K562 (cell line): Measurements from ENCODE around the gene FIZ1. TPM values are rescaled to one million over a fixed set of nuclear protein-coding genes. Genes with fewer than 3 reads are reported as not detected.

Experiments
- CBFB ChIP-seq: sonication (generic); formaldehyde crosslinking; IDR thresholded peaks from 2 replicates; pipeline ENCODE4 v1.4.0; 2020; ENCODE audit warnings: mild to moderate bottlenecking, missing genetic modification reagents
- CEBPG ChIP-seq, 3 experiments: fragments of 200-800 bp in 1 of 3; sonication (Bioruptor generic) in 1 of 3; sonication (generic) in 1 of 3; formaldehyde crosslinking in 1 of 3; IDR thresholded peaks in 2 of 3; conservative IDR thresholded peaks in 1 of 3; 2 replicates each; pipeline versions ENCODE4 v1.6.1 to v1.8.0; 2016 to 2022; ENCODE audit warnings: missing compliant biosample characterization in 2 of 3, missing genetic modification characterization in 2 of 3, mild to moderate bottlenecking in 1 of 3, missing genetic modification reagents in 1 of 3
- CREM ChIP-seq: IDR thresholded peaks from 2 replicates; pipeline ENCODE4 v1.6.1; 2014; ENCODE audit warnings: antibody characterized with exemption, low read depth
- EGR1 ChIP-seq: fragments of 450-650 bp; conservative IDR thresholded peaks from 2 replicates; pipeline ENCODE4 v1.6.1; 2017; ENCODE audit warnings: mild to moderate bottlenecking
- FOXP1 ChIP-seq: sonication (generic); formaldehyde crosslinking; IDR thresholded peaks from 2 replicates; pipeline ENCODE4 v1.8.0; 2022; ENCODE audit warnings: mild to moderate bottlenecking, missing genetic modification reagents
- KLF13 ChIP-seq: fragments of 450-650 bp; IDR thresholded peaks from 2 replicates; pipeline ENCODE4 v1.6.1; 2016; ENCODE audit warnings: missing genetic modification characterization, low read depth, mild to moderate bottlenecking, missing compliant biosample characterization, moderate library complexity, borderline replicate concordance
- MLLT1 ChIP-seq, 2 experiments: fragments of 450-650 bp; IDR thresholded peaks; 2 replicates each; pipeline ENCODE4 v1.6.1; 2016
- RAD51 ChIP-seq: fragments of 450-650 bp; IDR thresholded peaks from 2 replicates; pipeline ENCODE4 v1.7.1; 2016; ENCODE audit warnings: low read depth, mild to moderate bottlenecking, borderline replicate concordance
- TFAP4 ChIP-seq: sonication (generic); formaldehyde crosslinking; IDR thresholded peaks from 2 replicates; pipeline ENCODE4 v1.8.0; 2022; ENCODE audit warnings: missing genetic modification reagents, mild to moderate bottlenecking, moderate library complexity, borderline replicate concordance
- ZBTB9 ChIP-seq: fragments of 450-650 bp; formaldehyde crosslinking; IDR thresholded peaks from 2 replicates; pipeline ENCODE4 v1.4.0; 2020; ENCODE audit warnings: mild to moderate bottlenecking, moderate library complexity
- ZNF316 ChIP-seq: fragments of 450-650 bp; IDR thresholded peaks from 2 replicates; pipeline ENCODE4 v1.6.1; 2016
- ZNF444 ChIP-seq: fragments of 250-450 bp; sonication (Bioruptor Pico); IDR thresholded peaks from 2 replicates; pipeline ENCODE4 v1.4.0; 2020; ENCODE audit warnings: mild to moderate bottlenecking, moderate library complexity
- ZNF778 ChIP-seq: fragments of 450-650 bp; formaldehyde crosslinking; IDR thresholded peaks from 2 replicates; pipeline ENCODE4 v1.4.0; 2020; ENCODE audit warnings: mild to moderate bottlenecking, moderate library complexity
- polyA plus RNA-seq, 8 experiments: library from polyadenylated mRNA; depleted of rRNA in 4 of 8; stranded (reverse) in 5 of 8; unstranded in 3 of 8; fragments of >200 nt; fragmentation: Nextera tagmentation in 2 of 8; fragmentation: Illumina TruSeq in 1 of 8; extraction: Ambion mirVana in 2 of 8; extraction: Trizol in 1 of 8; gene quantifications; 2 replicates each; pipeline versions ENCODE4 v1.2.1 to v1.2.3, GENCODE V29; 2011 to 2014; ENCODE audit warnings: inconsistent platforms in 1 of 8, missing spikeins in 1 of 8
- total RNA-seq, 7 experiments: library from RNA; depleted of rRNA in 6 of 7; stranded (reverse); fragments of >200 nt in 6 of 7; fragmentation: Illumina TruSeq in 2 of 7; extraction: Trizol in 2 of 7; gene quantifications; 2 replicates each; pipeline versions ENCODE4 v1.2.1 to v1.2.3, GENCODE V29; 2011 to 2021; ENCODE audit warnings: low replicate concordance in 1 of 7
- TF ChIP-seq, protein P1 (sequence below): fragments of 250-450 bp; sonication (Bioruptor Pico); IDR thresholded peaks from 2 replicates; pipeline ENCODE4 v1.8.0; 2021; ENCODE audit warnings: mild to moderate bottlenecking, moderate library complexity
- TF ChIP-seq, protein P2 (sequence below): fragments of 250-450 bp; sonication (Bioruptor Pico); IDR thresholded peaks from 2 replicates; pipeline ENCODE4 v1.4.0; 2020; ENCODE audit warnings: mild to moderate bottlenecking, moderate library complexity
- TF ChIP-seq, protein P3 (sequence below): IDR thresholded peaks from 2 replicates; pipeline ENCODE4 v1.6.1; 2014; ENCODE audit warnings: antibody characterized with exemption

Gene FIZ1
- total and polyA plus RNA-seq, 9 of the 15 experiments (the other 6 are each of a cell fraction or from before 2014, with no cell fraction given): 0.79 to 17.5 (median 5.5) TPM

GRCh38 chr19:55586976-55587668, 12.2 kb downstream of the FIZ1 start (continued):
- TF ChIP-seq ZBTB9: no peak
- TF ChIP-seq CEBPG (CRISPR knock-in tag; IDR thresholded peaks at IDR 0.05): no peak
- no peak for TF ChIP-seq CEBPG (tag; conservative IDR thresholded peaks at IDR 0.05 in 1 of 2, IDR thresholded peaks at IDR 0.05 in 1 of 2)
- TF ChIP-seq ZNF778 (CRISPR knock-in tag): no peak
- TF ChIP-seq ZNF316: no peak
- TF ChIP-seq, protein P1, sequence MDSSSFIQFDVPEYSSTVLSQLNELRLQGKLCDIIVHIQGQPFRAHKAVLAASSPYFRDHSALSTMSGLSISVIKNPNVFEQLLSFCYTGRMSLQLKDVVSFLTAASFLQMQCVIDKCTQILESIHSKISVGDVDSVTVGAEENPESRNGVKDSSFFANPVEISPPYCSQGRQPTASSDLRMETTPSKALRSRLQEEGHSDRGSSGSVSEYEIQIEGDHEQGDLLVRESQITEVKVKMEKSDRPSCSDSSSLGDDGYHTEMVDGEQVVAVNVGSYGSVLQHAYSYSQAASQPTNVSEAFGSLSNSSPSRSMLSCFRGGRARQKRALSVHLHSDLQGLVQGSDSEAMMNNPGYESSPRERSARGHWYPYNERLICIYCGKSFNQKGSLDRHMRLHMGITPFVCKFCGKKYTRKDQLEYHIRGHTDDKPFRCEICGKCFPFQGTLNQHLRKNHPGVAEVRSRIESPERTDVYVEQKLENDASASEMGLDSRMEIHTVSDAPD: no peak
- no peak for TF ChIP-seq CBFB (CRISPR knock-in tag)
- TF ChIP-seq KLF13 (tag): no peak
- TF ChIP-seq, protein P2, sequence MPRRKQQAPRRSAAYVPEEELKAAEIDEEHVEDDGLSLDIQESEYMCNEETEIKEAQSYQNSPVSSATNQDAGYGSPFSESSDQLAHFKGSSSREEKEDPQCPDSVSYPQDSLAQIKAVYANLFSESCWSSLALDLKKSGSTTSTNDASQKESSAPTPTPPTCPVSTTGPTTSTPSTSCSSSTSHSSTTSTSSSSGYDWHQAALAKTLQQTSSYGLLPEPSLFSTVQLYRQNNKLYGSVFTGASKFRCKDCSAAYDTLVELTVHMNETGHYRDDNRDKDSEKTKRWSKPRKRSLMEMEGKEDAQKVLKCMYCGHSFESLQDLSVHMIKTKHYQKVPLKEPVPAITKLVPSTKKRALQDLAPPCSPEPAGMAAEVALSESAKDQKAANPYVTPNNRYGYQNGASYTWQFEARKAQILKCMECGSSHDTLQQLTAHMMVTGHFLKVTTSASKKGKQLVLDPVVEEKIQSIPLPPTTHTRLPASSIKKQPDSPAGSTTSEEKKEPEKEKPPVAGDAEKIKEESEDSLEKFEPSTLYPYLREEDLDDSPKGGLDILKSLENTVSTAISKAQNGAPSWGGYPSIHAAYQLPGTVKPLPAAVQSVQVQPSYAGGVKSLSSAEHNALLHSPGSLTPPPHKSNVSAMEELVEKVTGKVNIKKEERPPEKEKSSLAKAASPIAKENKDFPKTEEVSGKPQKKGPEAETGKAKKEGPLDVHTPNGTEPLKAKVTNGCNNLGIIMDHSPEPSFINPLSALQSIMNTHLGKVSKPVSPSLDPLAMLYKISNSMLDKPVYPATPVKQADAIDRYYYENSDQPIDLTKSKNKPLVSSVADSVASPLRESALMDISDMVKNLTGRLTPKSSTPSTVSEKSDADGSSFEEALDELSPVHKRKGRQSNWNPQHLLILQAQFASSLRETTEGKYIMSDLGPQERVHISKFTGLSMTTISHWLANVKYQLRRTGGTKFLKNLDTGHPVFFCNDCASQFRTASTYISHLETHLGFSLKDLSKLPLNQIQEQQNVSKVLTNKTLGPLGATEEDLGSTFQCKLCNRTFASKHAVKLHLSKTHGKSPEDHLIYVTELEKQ (CRISPR knock-in tag): no peak
- no peak for TF ChIP-seq MLLT1 (IDR thresholded peaks at IDR 0.05)
- no peak for TF ChIP-seq ZNF444 (CRISPR knock-in tag)
- TF ChIP-seq FOXP1 (CRISPR knock-in tag): no peak
- TF ChIP-seq CREM: peak; percentile 53; the same call in 1 of the 2 replicates
- peak; percentile 56; the same call in 1 of the 2 replicates for TF ChIP-seq TFAP4 (CRISPR knock-in tag)
- no peak for TF ChIP-seq RAD51
- peak; percentile 59 for TF ChIP-seq EGR1
- TF ChIP-seq, protein P3, sequence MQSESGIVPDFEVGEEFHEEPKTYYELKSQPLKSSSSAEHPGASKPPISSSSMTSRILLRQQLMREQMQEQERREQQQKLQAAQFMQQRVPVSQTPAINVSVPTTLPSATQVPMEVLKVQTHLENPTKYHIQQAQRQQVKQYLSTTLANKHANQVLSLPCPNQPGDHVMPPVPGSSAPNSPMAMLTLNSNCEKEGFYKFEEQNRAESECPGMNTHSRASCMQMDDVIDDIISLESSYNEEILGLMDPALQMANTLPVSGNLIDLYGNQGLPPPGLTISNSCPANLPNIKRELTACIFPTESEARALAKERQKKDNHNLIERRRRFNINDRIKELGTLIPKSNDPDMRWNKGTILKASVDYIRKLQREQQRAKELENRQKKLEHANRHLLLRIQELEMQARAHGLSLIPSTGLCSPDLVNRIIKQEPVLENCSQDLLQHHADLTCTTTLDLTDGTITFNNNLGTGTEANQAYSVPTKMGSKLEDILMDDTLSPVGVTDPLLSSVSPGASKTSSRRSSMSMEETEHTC: no peak
